ENCODE results near the gene DBF4. TPM values are rescaled to one million over a fixed set of nuclear protein-coding genes. Genes with fewer than 3 reads are reported as not detected.

Gene DBF4
- total and polyA plus RNA-seq, 2 donors (not counting 1 experiment from before 2014, with no cell fraction given) = 5.5 to 13.9 TPM

DNA sequence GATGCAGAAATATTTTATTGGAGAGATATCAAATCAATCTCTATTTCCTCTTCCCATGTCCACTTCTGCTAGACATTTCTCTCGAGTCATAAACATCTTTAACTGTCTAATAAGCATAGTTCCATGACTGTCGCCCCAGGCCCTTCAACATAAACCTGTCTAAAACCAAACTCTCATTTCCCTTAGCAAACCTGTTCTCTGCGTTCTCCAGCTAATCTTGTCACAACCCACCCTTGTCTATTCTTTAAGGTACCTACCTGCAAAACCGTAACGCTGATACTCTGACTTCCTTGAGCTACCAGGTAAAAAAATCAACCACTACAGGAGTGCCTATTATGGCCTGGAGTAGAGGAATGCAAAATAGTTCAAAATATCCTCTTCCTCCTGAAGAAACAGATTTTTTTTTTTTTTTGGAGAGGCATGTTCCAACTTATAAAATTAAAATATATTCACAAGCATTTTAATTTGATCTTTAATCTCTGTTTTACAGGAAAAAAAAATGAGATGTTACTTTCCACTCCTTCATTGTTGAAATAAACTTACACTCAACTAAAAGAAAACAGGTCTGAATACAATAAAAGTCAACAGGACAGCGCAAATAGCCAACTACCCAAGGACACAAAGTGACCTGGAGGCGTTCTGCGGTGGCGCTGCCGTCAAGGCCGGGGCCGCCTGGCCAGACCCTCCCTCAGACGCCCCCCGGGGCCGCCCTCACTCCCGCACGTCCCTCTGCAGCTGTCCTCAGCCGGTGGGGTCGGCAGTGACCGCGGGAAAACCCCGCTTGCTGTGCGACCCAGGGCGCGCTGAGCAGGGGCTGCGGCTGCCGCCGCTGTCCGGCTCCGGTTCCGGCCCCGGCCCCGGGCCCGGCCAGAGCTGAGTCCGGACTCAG lies 898 bp upstream of the DBF4 start:
- peak overlapping the region; percentile 74 for H3K27ac ChIP-seq (ENCODE audit: insufficient read depth, low read length)
- TF ChIP-seq, protein P1, sequence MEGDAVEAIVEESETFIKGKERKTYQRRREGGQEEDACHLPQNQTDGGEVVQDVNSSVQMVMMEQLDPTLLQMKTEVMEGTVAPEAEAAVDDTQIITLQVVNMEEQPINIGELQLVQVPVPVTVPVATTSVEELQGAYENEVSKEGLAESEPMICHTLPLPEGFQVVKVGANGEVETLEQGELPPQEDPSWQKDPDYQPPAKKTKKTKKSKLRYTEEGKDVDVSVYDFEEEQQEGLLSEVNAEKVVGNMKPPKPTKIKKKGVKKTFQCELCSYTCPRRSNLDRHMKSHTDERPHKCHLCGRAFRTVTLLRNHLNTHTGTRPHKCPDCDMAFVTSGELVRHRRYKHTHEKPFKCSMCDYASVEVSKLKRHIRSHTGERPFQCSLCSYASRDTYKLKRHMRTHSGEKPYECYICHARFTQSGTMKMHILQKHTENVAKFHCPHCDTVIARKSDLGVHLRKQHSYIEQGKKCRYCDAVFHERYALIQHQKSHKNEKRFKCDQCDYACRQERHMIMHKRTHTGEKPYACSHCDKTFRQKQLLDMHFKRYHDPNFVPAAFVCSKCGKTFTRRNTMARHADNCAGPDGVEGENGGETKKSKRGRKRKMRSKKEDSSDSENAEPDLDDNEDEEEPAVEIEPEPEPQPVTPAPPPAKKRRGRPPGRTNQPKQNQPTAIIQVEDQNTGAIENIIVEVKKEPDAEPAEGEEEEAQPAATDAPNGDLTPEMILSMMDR (conservative IDR thresholded peaks at IDR 0.05 in 1 of 2, IDR thresholded peaks at IDR 0.05 in 1 of 2; ENCODE audit: low read depth in 1 of 2, low read length in 2 of 2) = no peak
- TF ChIP-seq EZH2 (IDR thresholded peaks at IDR 0.05; ENCODE audit: low read length, missing control alignments) = no peak
- peak overlapping the region; percentile 83 for H3K9ac ChIP-seq (ENCODE audit: insufficient read depth, low read length)
- no peaks in the 10 kb centered on the region for H3K9me3 ChIP-seq (ENCODE audit: control insufficient read depth, insufficient read depth, low read depth, low read length)
- no peaks in the 10 kb centered on the region for H4K20me1 ChIP-seq (ENCODE audit: control insufficient read depth, extremely low read depth, insufficient read depth, low read length)
- H3K4me1 ChIP-seq (ENCODE audit: control insufficient read depth, extremely low read depth, insufficient read depth, low read length) = no peaks in the 10 kb centered on the region
- H3K27me3 ChIP-seq (ENCODE audit: control insufficient read depth, insufficient read depth, low read length) = no peaks in the 10 kb centered on the region
- peak overlapping the region; percentile 69 to 83 (median 76) for H3K4me3 ChIP-seq (replicated peaks in 1 of 4; ENCODE audit: control extremely low read depth in 1 of 4, insufficient read depth in 1 of 4, low read depth in 3 of 4, low read length in 4 of 4)
- DNase-seq (ENCODE audit: low read depth in 2 of 2) = peak in 1 of 2 donors; percentile 12
- peak overlapping the region; percentile 73 for H2AFZ ChIP-seq (ENCODE audit: low read length)
- H3K36me3 ChIP-seq (ENCODE audit: control insufficient read depth, insufficient read depth, low read length) = no peaks in the 10 kb centered on the region
- peak overlapping the region; percentile 90 for H3K4me2 ChIP-seq (ENCODE audit: extremely low read depth, insufficient read depth, low read length)
- H3K79me2 ChIP-seq (ENCODE audit: control insufficient read depth, insufficient read depth, low read length) = peaks cover 74% of the 10 kb centered on the region

DNA sequence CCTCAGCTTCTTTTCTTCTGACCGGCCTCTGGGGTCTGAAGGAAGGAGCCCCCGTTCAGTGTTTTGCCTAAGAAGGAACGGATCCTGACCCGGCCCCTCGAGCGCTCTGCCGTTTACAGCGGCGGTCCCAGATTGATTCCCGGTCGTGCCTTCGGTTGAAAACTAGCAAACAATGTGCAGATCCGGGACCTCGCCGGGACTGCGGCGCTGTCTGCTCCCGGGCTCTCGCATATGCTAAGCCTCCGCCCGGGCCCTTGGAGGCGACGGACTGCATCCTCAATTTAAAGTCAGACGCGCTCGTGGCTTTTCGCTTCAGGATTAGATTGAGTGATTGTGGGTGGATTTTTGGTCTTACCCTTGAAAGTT lies 559 bp downstream of the DBF4 start:
- TF ChIP-seq, protein P1 (conservative IDR thresholded peaks at IDR 0.05 in 1 of 2, IDR thresholded peaks at IDR 0.05 in 1 of 2; ENCODE audit: low read depth in 1 of 2, low read length in 2 of 2) = no peak
- TF ChIP-seq EZH2 (IDR thresholded peaks at IDR 0.05; ENCODE audit: low read length, missing control alignments) = no peak
- Histone ChIP-seq H3K4me3 (replicated peaks in 1 of 4; ENCODE audit: control extremely low read depth in 1 of 4, insufficient read depth in 1 of 4, low read depth in 3 of 4, low read length in 4 of 4) (peak overlapping the region; percentile 69 to 99 (median 80)), H2AFZ (ENCODE audit: low read length) (peak overlapping the region; percentile 35), H3K36me3 (ENCODE audit: control insufficient read depth, insufficient read depth, low read length) (peaks cover 3% of the 10 kb centered on the region), H3K9me3 (ENCODE audit: control insufficient read depth, insufficient read depth, low read depth, low read length) (no peaks in the 10 kb centered on the region), H3K27ac (ENCODE audit: insufficient read depth, low read length) (peak overlapping the region; percentile 75), H3K27me3 (ENCODE audit: control insufficient read depth, insufficient read depth, low read length) (no peaks in the 10 kb centered on the region), H3K4me1 (ENCODE audit: control insufficient read depth, extremely low read depth, insufficient read depth, low read length) (no peaks in the 10 kb centered on the region), H3K9ac (ENCODE audit: insufficient read depth, low read length) (peak overlapping the region; percentile 83), H3K79me2 (ENCODE audit: control insufficient read depth, insufficient read depth, low read length) (peaks cover 76% of the 10 kb centered on the region), H3K4me2 (ENCODE audit: extremely low read depth, insufficient read depth, low read length) (peak overlapping the region; percentile 86), H4K20me1 (ENCODE audit: control insufficient read depth, extremely low read depth, insufficient read depth, low read length) (no peaks in the 10 kb centered on the region)
- DNase-seq (ENCODE audit: low read depth in 2 of 2) = peak; percentile 62 to 64

DNA sequence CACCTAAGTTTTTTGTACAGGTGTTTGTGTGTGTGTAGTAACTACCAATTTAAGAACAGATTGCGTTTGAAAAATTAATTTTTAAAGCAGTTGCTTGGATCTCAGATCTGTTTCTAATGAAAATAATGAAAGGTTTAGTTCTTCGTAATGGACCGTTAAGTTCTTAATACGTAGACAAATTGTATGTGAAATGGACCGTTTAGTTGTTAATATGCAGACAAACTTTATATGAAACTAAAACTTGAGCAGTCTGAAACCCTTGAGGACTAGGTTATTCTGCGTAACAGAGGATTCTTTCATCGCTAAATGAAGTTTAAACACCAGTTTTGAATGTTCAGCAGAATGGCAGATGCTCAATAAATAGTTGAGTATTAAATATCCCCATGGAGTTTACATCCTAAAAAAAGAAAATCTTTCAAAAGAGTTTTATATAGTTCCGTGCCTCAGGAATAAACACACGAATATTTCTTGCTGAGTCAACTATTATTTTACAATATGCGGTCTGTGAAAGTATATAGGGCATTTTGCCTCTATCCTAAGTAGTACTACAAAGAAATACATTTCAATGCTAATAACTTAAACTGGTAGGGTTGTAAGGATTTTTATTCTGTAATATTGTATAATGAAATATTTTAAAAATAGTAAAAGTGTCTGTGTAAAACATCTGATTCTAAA lies 1.2 kb downstream of the DBF4 start:
- Histone ChIP-seq H4K20me1 (ENCODE audit: control insufficient read depth, extremely low read depth, insufficient read depth, low read length) (no peaks in the 10 kb centered on the region), H3K27ac (ENCODE audit: insufficient read depth, low read length) (peak overlapping the region; percentile 75), H3K4me3 (replicated peaks in 1 of 4; ENCODE audit: control extremely low read depth in 1 of 4, insufficient read depth in 1 of 4, low read depth in 3 of 4, low read length in 4 of 4) (peak overlapping the region; percentile 69 to 99 (median 80)), H3K9me3 (ENCODE audit: control insufficient read depth, insufficient read depth, low read depth, low read length) (no peaks in the 10 kb centered on the region), H3K36me3 (ENCODE audit: control insufficient read depth, insufficient read depth, low read length) (peaks cover 3% of the 10 kb centered on the region), H3K4me2 (ENCODE audit: extremely low read depth, insufficient read depth, low read length) (peak overlapping the region; percentile 86), H3K9ac (ENCODE audit: insufficient read depth, low read length) (peak overlapping the region; percentile 83), H2AFZ (ENCODE audit: low read length) (peak overlapping the region; percentile 35), H3K4me1 (ENCODE audit: control insufficient read depth, extremely low read depth, insufficient read depth, low read length) (no peaks in the 10 kb centered on the region), H3K79me2 (ENCODE audit: control insufficient read depth, insufficient read depth, low read length) (peaks cover 79% of the 10 kb centered on the region), H3K27me3 (ENCODE audit: control insufficient read depth, insufficient read depth, low read length) (no peaks in the 10 kb centered on the region)
- DNase-seq (ENCODE audit: low read depth in 2 of 2) = peak; percentile 4 to 31
- TF ChIP-seq, protein P1 (conservative IDR thresholded peaks at IDR 0.05 in 1 of 2, IDR thresholded peaks at IDR 0.05 in 1 of 2; ENCODE audit: low read depth in 1 of 2, low read length in 2 of 2) = no peak
- no peak for TF ChIP-seq EZH2 (IDR thresholded peaks at IDR 0.05; ENCODE audit: low read length, missing control alignments)
